ENCODE data around the gene GGTLC1.
"Not testable (repeated sequence)": the region's sequence is repeated elsewhere in the genome, so short reads cannot be mapped to it uniquely, and the experiment has no call there.

GGTLC1 gene

GRCh38 chr20:24006626-24007025 is 18.0 kb upstream of the GGTLC1 start:
- no peaks in the 10 kb centered on the region for H3K4me1 Mint-ChIP-seq
- ATAC-seq (replicated peaks) (no peak), DNase-seq (no peak)
- no peak overlapping the region for H3K27ac Mint-ChIP-seq
- H3K27me3 Mint-ChIP-seq: peaks cover 0 to 3% of the 10 kb centered on the region in 2 donors
- H3K4me3 Mint-ChIP-seq: no peak overlapping the region
- H3K36me3 Mint-ChIP-seq: no peaks in the 10 kb centered on the region
- H3K9me3 Mint-ChIP-seq: peaks cover 2 to 4% of the 10 kb centered on the region in 2 donors

GRCh38 chr20:24004471-24004870 is 15.9 kb upstream of the GGTLC1 start:
- Mint-ChIP-seq H3K4me1 (no peaks in the 10 kb centered on the region), H3K27me3 (peaks cover 3 to 4% of the 10 kb centered on the region in 2 donors), H3K27ac (no peak overlapping the region), H3K36me3 (no peaks in the 10 kb centered on the region), H3K9me3 (peaks cover 2 to 4% of the 10 kb centered on the region in 2 donors), H3K4me3 (no peak overlapping the region)
- DNase-seq (no peak), ATAC-seq (replicated peaks) (no peak)

- no peak for DNase-seq
- H3K27me3 Mint-ChIP-seq: peaks cover 4 to 20% of the 10 kb centered on the region in 2 donors
- no peak for ATAC-seq (replicated peaks)
- H3K4me3 Mint-ChIP-seq: no peak overlapping the region
- no peaks in the 10 kb centered on the region for H3K4me1 Mint-ChIP-seq
- peaks cover 2 to 4% of the 10 kb centered on the region in 2 donors for H3K9me3 Mint-ChIP-seq
- no peaks in the 10 kb centered on the region for H3K36me3 Mint-ChIP-seq
- H3K27ac Mint-ChIP-seq: no peak overlapping the region
These were observed 14.3 kb upstream of the GGTLC1 start for GRCh38 chr20:24002896-24003295.

- peaks cover 2 to 4% of the 10 kb centered on the region in 2 donors for H3K9me3 Mint-ChIP-seq
- H3K27ac Mint-ChIP-seq: no peak overlapping the region
- no peak for ATAC-seq (replicated peaks)
- no peaks in the 10 kb centered on the region for H3K4me1 Mint-ChIP-seq
- no peak for DNase-seq
- no peak overlapping the region for H3K4me3 Mint-ChIP-seq
- no peaks in the 10 kb centered on the region for H3K36me3 Mint-ChIP-seq
- H3K27me3 Mint-ChIP-seq: peaks cover 9 to 28% of the 10 kb centered on the region in 2 donors
These were observed 13.3 kb upstream of the GGTLC1 start for GRCh38 chr20:24001712-24002405.

DNA sequence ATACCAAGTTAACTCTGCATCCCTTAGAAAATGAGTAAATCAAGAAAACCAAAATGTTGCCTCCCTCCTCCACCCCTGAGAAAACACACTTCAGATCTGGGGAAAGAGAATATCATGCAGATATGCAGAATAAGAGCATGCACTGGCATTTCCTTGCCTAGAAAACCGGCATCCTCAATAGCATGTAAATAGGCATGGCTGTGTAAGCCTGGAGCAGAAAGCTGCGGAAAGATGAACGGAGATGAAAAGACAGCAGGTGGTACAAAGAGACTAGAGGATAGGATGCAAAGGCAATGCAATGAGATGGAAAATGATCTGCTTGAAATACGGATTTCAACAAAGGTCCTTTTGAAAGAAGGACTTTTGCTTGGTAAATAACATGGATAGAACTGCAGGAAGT is 10.3 kb upstream of the GGTLC1 start:
- DNase-seq (no peak), ATAC-seq (replicated peaks) (no peak)
- Mint-ChIP-seq H3K9me3 (peaks cover 2 to 4% of the 10 kb centered on the region in 2 donors), H3K36me3 (no peaks in the 10 kb centered on the region), H3K27me3 (peaks cover 10 to 28% of the 10 kb centered on the region in 2 donors), H3K4me1 (no peaks in the 10 kb centered on the region), H3K4me3 (no peak overlapping the region), H3K27ac (no peak overlapping the region)

DNA sequence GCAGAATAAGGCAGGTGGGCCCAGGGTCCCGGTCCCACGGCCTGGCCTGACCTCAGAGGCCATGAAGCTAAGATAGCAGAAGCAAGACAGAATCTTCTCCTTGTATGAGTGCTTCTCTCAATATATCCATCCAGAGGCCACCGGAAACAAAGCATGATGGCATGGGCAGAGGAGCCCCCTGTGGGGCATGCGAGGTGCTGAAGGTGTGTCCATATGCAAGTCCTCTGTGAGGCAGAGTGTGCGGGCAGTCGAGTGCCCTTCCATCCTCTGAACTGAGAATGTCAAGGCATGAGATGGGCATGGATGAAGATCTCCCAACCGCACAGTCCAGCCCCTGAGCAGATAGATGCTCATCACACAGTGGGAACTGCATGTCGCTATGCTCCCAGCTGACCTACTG is 9.8 kb upstream of the GGTLC1 start:
- Mint-ChIP-seq H3K36me3 (no peaks in the 10 kb centered on the region), H3K27ac (no peak overlapping the region), H3K27me3 (peaks cover 10 to 28% of the 10 kb centered on the region in 2 donors), H3K4me3 (no peak overlapping the region), H3K9me3 (peaks cover 2 to 4% of the 10 kb centered on the region in 2 donors), H3K4me1 (no peaks in the 10 kb centered on the region)
- DNase-seq (no peak), ATAC-seq (replicated peaks) (no peak)

- ATAC-seq (replicated peaks): no peak
- Mint-ChIP-seq H3K9me3 (no peaks in the 10 kb centered on the region), H3K4me1 (no peaks in the 10 kb centered on the region)
These were observed 7.5 kb upstream of the GGTLC1 start for GRCh38 chr20:23995905-23996666.

DNA sequence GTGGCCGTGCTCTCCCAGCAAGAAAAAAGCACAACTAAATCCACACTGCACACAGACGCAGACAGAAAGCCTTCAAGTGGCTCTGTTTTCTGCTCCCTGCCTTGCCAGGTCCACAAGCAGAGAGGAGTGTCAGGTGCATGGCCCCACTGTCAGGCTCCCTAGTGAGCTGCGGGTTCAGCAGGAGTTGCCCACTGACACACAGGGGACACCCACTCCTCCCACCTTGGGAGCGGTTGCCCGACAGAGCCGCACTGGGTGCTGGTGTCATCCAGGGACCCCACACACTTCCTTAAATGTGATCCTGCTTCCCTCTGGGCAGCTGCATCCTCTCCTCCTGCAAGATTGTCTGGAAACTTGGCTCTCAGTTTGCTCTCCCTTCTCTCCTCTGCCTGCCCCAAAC is 6.7 kb upstream of the GGTLC1 start:
- not testable (repeated sequence) for H3K4me1 Mint-ChIP-seq; H3K27ac Mint-ChIP-seq; H3K36me3 Mint-ChIP-seq; ATAC-seq (replicated peaks); H3K4me3 Mint-ChIP-seq; H3K9me3 Mint-ChIP-seq; DNase-seq
- H3K27me3 Mint-ChIP-seq: peaks cover 10 to 28% of the 10 kb centered on the region in 2 donors

More at GRCh38 chr20:23995905-23996666, 7.5 kb upstream of the GGTLC1 start:
- Mint-ChIP-seq H3K4me3 (no peak overlapping the region), H3K36me3 (no peaks in the 10 kb centered on the region), H3K27ac (no peak overlapping the region), H3K27me3 (peaks cover 10 to 28% of the 10 kb centered on the region in 2 donors)
- DNase-seq: no peak

- not testable (repeated sequence) for H3K36me3 Mint-ChIP-seq; DNase-seq; H3K4me1 Mint-ChIP-seq; H3K9me3 Mint-ChIP-seq; H3K27ac Mint-ChIP-seq; H3K4me3 Mint-ChIP-seq; ATAC-seq (replicated peaks)
- H3K27me3 Mint-ChIP-seq: peaks cover 10 to 20% of the 10 kb centered on the region in 2 donors
These were observed 5.5 kb upstream of the GGTLC1 start for GRCh38 chr20:23994001-23994633.

GRCh38 chr20:23993440-23993839 is 4.9 kb upstream of the GGTLC1 start:
- not testable (repeated sequence) for DNase-seq; H3K27ac Mint-ChIP-seq; H3K36me3 Mint-ChIP-seq; H3K4me3 Mint-ChIP-seq; H3K4me1 Mint-ChIP-seq; H3K9me3 Mint-ChIP-seq; ATAC-seq (replicated peaks)
- H3K27me3 Mint-ChIP-seq: peaks cover 6 to 13% of the 10 kb centered on the region in 2 donors

GRCh38 chr20:23990296-23990695 is 1.7 kb upstream of the GGTLC1 start:
- not testable (repeated sequence) for ATAC-seq (replicated peaks); H3K27ac Mint-ChIP-seq

GRCh38 chr20:23988966-23989365 is 387 bp upstream of the GGTLC1 start:
- not testable (repeated sequence) for H3K9me3 Mint-ChIP-seq; H3K36me3 Mint-ChIP-seq; ATAC-seq (replicated peaks); H3K4me3 Mint-ChIP-seq; H3K27me3 Mint-ChIP-seq; DNase-seq; H3K27ac Mint-ChIP-seq; H3K4me1 Mint-ChIP-seq

More at GRCh38 chr20:23990296-23990695, 1.7 kb upstream of the GGTLC1 start:
- not testable (repeated sequence) for H3K4me3 Mint-ChIP-seq, H3K36me3 Mint-ChIP-seq, H3K9me3 Mint-ChIP-seq, H3K4me1 Mint-ChIP-seq, DNase-seq, H3K27me3 Mint-ChIP-seq

- ATAC-seq (replicated peaks); H3K4me3 Mint-ChIP-seq; DNase-seq; H3K9me3 Mint-ChIP-seq; H3K27ac Mint-ChIP-seq; H3K27me3 Mint-ChIP-seq; H3K4me1 Mint-ChIP-seq; H3K36me3 Mint-ChIP-seq: not testable (repeated sequence)
These were observed 1.9 kb downstream of the GGTLC1 start for GRCh38 chr20:23986716-23987115.

DNA sequence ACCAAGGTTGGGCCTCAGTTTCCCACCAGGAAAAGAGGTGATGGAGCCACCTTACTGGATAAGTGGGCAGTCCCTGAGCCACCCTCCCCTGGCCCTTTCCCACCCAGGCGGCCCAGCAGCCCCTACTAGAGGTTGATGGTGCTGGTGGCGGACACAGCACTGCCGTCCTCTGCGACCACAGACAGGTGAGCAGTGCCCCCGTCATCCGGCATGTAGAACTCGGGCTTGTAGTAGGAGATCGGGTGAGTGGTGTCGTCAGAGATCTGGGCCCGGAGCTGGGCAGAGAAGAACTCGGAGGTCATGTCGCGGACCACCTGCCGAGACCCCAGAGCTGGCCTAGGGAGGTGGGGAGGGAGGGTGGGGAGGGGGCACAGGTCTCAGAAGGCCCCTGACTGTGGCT is 2.3 kb downstream of the GGTLC1 start:
- not testable (repeated sequence) for H3K4me1 Mint-ChIP-seq; H3K27me3 Mint-ChIP-seq; H3K9me3 Mint-ChIP-seq; H3K27ac Mint-ChIP-seq; ATAC-seq (replicated peaks); H3K36me3 Mint-ChIP-seq; DNase-seq; H3K4me3 Mint-ChIP-seq

Data from stimulated activated naive B cell treated with anti-CD40 and anti-IgM and Interleukin-4, amounts not matched to agents 10 μg/mL and 1 μg/mL and 100 μg/mL, for 72 hours (primary cell).